ENCODE data around the gene COQ2.

- no peak for TF ChIP-seq POLR2AphosphoS5 (IDR thresholded peaks at IDR 0.05)
- no peak for TF ChIP-seq POLR2A (IDR thresholded peaks at IDR 0.05)
Observed at GRCh38 chr4:83282049-83282535, 2.5 kb downstream of the COQ2 start.

Data from breast epithelium (tissue), 3 donors.